Testis (tissue), 2 donors: ENCODE data around the gene ABCG8.

Experiments
- CTCF ChIP-seq, 3 experiments: fragments of 450-650 bp in 2 of 3; fragments of 200-600 bp in 1 of 3; sonication (generic) in 1 of 3; IDR thresholded peaks; one replicate each; pipeline ENCODE4 v1.5.1; 2016 to 2019; ENCODE audit warnings: antibody characterized with exemption in 3 of 3, mild to moderate bottlenecking in 2 of 3, moderate library complexity in 1 of 3
- POLR2A ChIP-seq: fragments of 450-650 bp; IDR thresholded peaks from one replicate; pipeline ENCODE4 v1.6.1; 2017; ENCODE audit warnings: antibody characterized with exemption, mild to moderate bottlenecking, moderate library complexity

GRCh38 chr2:43897492-43897891 lies 58.7 kb downstream of the ABCG8 start:
- no peak for TF ChIP-seq POLR2A
- TF ChIP-seq CTCF (IDR thresholded peaks at IDR 0.05): no peak
